HepG2 (cell line): Measurements from ENCODE around the gene AIP. TPM values are rescaled to one million over a fixed set of nuclear protein-coding genes. Genes with fewer than 3 reads are reported as not detected.

Experiments used
- ATAC-seq: fragments of 200-7000 bp; cut with Tn5 transposase; 3 replicates; pipeline ENCODE4 v1.9.1; 2020; ENCODE audit warnings: mild to moderate bottlenecking, moderate library complexity
- BruUV-seq: library from RNA; stranded (reverse); fragments of 400-500 nt; replicated peaks from 2 replicates; lab custom pipeline; 2021; lab: Mats Ljungman, UMichigan
- CTCF ChIA-PET: fragments of 300-600 bp; formaldehyde crosslinking; extraction: SDS; loops from one replicate; lab custom pipeline; 2021; ENCODE audit warnings: low total read pairs, inconsistent platforms, low intra/inter-chr PET ratio; lab: Yijun Ruan, JAX
- POLR2A ChIA-PET: fragments of 350-600 bp; sonication (Branson Sonifier 250); formaldehyde crosslinking; loops from one replicate; lab custom pipeline; 2020; ENCODE audit warnings: antibody characterized with exemption, inconsistent platforms; lab: Yijun Ruan, JAX
- DNase-seq: peaks from one replicate; pipeline ENCODE4 v3.0.0-alpha.2; 2015; ENCODE audit warnings: low spot score
- FAIRE-seq: peaks from 3 replicates; lab custom pipeline; 2011; peaks lifted over from hg19 to GRCh38; lab: Jason Lieb, UNC
- H2AFZ ChIP-seq: one replicate; pipeline ENCODE4 v1.6.1; 2011; ENCODE audit warnings: low read length, inconsistent platforms
- H3K27ac ChIP-seq: fragments of 300-600 bp; 3 replicates; pipeline ENCODE4 v1.8.0; 2011; ENCODE audit warnings: mixed run types, mild to moderate bottlenecking, mixed read lengths, low read length, inconsistent platforms; ENCODE audit not compliant: insufficient read depth; ENCODE audit errors: extremely low read length
- H3K27me3 ChIP-seq, 2 experiments: fragments of 200-600 bp in 1 of 2; 2 replicates in 1 of 2; 3 replicates in 1 of 2; pipeline versions ENCODE4 v1.6.0 to v1.8.0; 2011; ENCODE audit warnings: low read length in 2 of 2, mild to moderate bottlenecking in 2 of 2, moderate library complexity in 2 of 2, inconsistent platforms in 1 of 2; ENCODE audit not compliant: insufficient read depth in 2 of 2, control insufficient read depth in 1 of 2
- H3K36me3 ChIP-seq, 2 experiments: fragments of 200-600 bp in 1 of 2; replicated peaks in 1 of 2; 2 replicates in 1 of 2; 3 replicates in 1 of 2; pipeline versions ENCODE4 v1.5.1 to v1.8.0; 2011; ENCODE audit warnings: low read length in 2 of 2, inconsistent platforms in 1 of 2; ENCODE audit not compliant: insufficient read depth in 2 of 2, control insufficient read depth in 1 of 2
- H3K4me1 ChIP-seq: 2 replicates; pipeline ENCODE4 v1.5.1; 2012; ENCODE audit warnings: low read length, inconsistent platforms; ENCODE audit not compliant: insufficient read depth
- H3K4me2 ChIP-seq: 2 replicates; pipeline ENCODE4 v1.6.0; 2011; ENCODE audit warnings: low read depth, low read length, inconsistent platforms
- H3K4me3 ChIP-seq, 3 experiments: fragments of 200-600 bp in 1 of 3; sonication (generic), shearing (Covaris generic) in 1 of 3; replicated peaks in 1 of 3; 2 replicates each; pipeline ENCODE4 v1.5.1; 2011 to 2016; ENCODE audit warnings: low read length in 3 of 3, inconsistent platforms in 2 of 3, low read depth in 2 of 3, mild to moderate bottlenecking in 2 of 3, control low read depth in 1 of 3, mixed read lengths in 1 of 3; ENCODE audit not compliant: insufficient read depth in 1 of 3
- H3K79me2 ChIP-seq: one replicate; pipeline ENCODE4 v1.6.1; 2011; ENCODE audit warnings: low read length, inconsistent platforms; ENCODE audit not compliant: insufficient read depth
- H3K9ac ChIP-seq: 2 replicates; pipeline ENCODE4 v1.6.0; 2011; ENCODE audit warnings: mild to moderate bottlenecking, low read depth, low read length, inconsistent platforms; ENCODE audit not compliant: insufficient read depth
- H3K9me3 ChIP-seq: 2 replicates; pipeline ENCODE4 v1.5.1; 2012; ENCODE audit warnings: mild to moderate bottlenecking, low read length
- H4K20me1 ChIP-seq: 2 replicates; pipeline ENCODE4 v1.6.0; 2011; ENCODE audit warnings: inconsistent platforms, mild to moderate bottlenecking, low read length, moderate library complexity; ENCODE audit not compliant: insufficient read depth
- ASH2L ChIP-seq: fragments of 300-600, 200-600 bp; sonication (generic); IDR thresholded peaks from 2 replicates; pipeline ENCODE4 v1.7.0; 2017; ENCODE audit warnings: low read depth, mild to moderate bottlenecking, moderate library complexity, mixed read lengths, low read length; ENCODE audit not compliant: insufficient read length
- ATF7 ChIP-seq, 2 experiments: fragments of 450-650 bp in 1 of 2; sonication (generic) in 1 of 2; formaldehyde crosslinking in 1 of 2; IDR thresholded peaks; 2 replicates each; pipeline versions ENCODE4 v1.4.0 to v1.6.1; 2016 to 2020; ENCODE audit warnings: antibody characterized with exemption in 1 of 2, mild to moderate bottlenecking in 1 of 2, missing genetic modification reagents in 1 of 2
- EED ChIP-seq: sonication (generic); formaldehyde crosslinking; IDR thresholded peaks from 2 replicates; pipeline ENCODE4 v1.5.0; 2020; ENCODE audit warnings: mild to moderate bottlenecking, missing genetic modification reagents
- FOXC1 ChIP-seq: sonication (generic); formaldehyde crosslinking; IDR thresholded peaks from 2 replicates; pipeline ENCODE4 v1.8.0; 2022; ENCODE audit warnings: mild to moderate bottlenecking, missing genetic modification reagents, borderline replicate concordance
- KAT7 ChIP-seq: IDR thresholded peaks from 2 replicates; pipeline ENCODE4 v1.6.1; 2018; ENCODE audit warnings: borderline replicate concordance, missing compliant biosample characterization
- MAF1 ChIP-seq: sonication (generic); formaldehyde crosslinking; IDR thresholded peaks from 2 replicates; pipeline ENCODE4 v1.5.0; 2020; ENCODE audit warnings: missing genetic modification reagents, borderline replicate concordance
- MBD4 ChIP-seq: IDR thresholded peaks from 2 replicates; pipeline ENCODE4 v1.6.1; 2012; ENCODE audit warnings: low read length, inconsistent platforms, borderline replicate concordance
- NFATC3 ChIP-seq: sonication (generic); formaldehyde crosslinking; IDR thresholded peaks from 2 replicates; pipeline ENCODE4 v1.5.1; 2020; ENCODE audit warnings: mild to moderate bottlenecking, missing genetic modification reagents
- NPAS2 ChIP-seq: sonication (generic); formaldehyde crosslinking; IDR thresholded peaks from 2 replicates; pipeline ENCODE4 v1.8.0; 2022; ENCODE audit warnings: mild to moderate bottlenecking, missing genetic modification reagents, borderline replicate concordance
- REL ChIP-seq: sonication (generic); formaldehyde crosslinking; conservative IDR thresholded peaks from 2 replicates; pipeline ENCODE4 v1.8.0; 2022; ENCODE audit warnings: mild to moderate bottlenecking, missing genetic modification reagents, moderate library complexity
- RFXANK ChIP-seq: IDR thresholded peaks from 2 replicates; pipeline ENCODE4 v1.6.1; 2016
- ZNF543 ChIP-seq: sonication (generic); formaldehyde crosslinking; IDR thresholded peaks from 2 replicates; pipeline ENCODE4 v1.4.0; 2020; ENCODE audit warnings: mild to moderate bottlenecking, missing genetic modification reagents
- ZNF564 ChIP-seq: sonication (generic); formaldehyde crosslinking; IDR thresholded peaks from 2 replicates; pipeline ENCODE4 v1.8.1; 2023; ENCODE audit warnings: mild to moderate bottlenecking, missing genetic modification reagents
- ZNF616 ChIP-seq: sonication (generic); formaldehyde crosslinking; IDR thresholded peaks from 2 replicates; pipeline ENCODE4 v1.5.0; 2020; ENCODE audit warnings: low read depth, mild to moderate bottlenecking, missing genetic modification reagents
- ZNF629 ChIP-seq: sonication (generic); formaldehyde crosslinking; conservative IDR thresholded peaks from 2 replicates; pipeline ENCODE4 v1.5.0; 2020; ENCODE audit warnings: missing genetic modification reagents
- ZNF790 ChIP-seq: sonication (generic); formaldehyde crosslinking; IDR thresholded peaks from 2 replicates; pipeline ENCODE4 v1.8.0; 2022; ENCODE audit warnings: missing genetic modification reagents, mild to moderate bottlenecking, borderline replicate concordance
- WGBS: methylation state at CpG from one replicate; pipeline ENCODE4 v1.1.6; 2017; ENCODE audit warnings: low lambda C conversion rate; 5-methylcytosine and 5-hydroxymethylcytosine counted together
- in situ Hi-C: cut with HindIII; loops from 2 replicates; pipeline ENCODE4 v1.10.0; 2017; ENCODE audit warnings: low pct_unique_long_range_greater_than_20kb; ENCODE audit not compliant: extremely low pct_ligation_motif_present
- intact Hi-C: fragments of 100-400 bp; cut with micrococcal nuclease; formaldehyde crosslinking; loops from one replicate; pipeline ENCODE4 v1.10.0; 2022; ENCODE audit not compliant: unreplicated experiment
- polyA plus RNA-seq, 8 experiments: library from polyadenylated mRNA; depleted of rRNA in 3 of 8; stranded (reverse) in 7 of 8; unstranded in 1 of 8; fragments of >200 nt; fragmentation: Illumina TruSeq in 4 of 8; extraction: Trizol in 4 of 8; gene quantifications; 2 replicates each; pipeline versions ENCODE4 v1.2.1 to v1.2.3, GENCODE V29; 2011 to 2016; ENCODE audit warnings: low read depth in 4 of 8, missing spikeins in 1 of 8, mixed read lengths in 1 of 8; ENCODE audit not compliant: insufficient read depth in 1 of 8
- total RNA-seq, 5 experiments: library from RNA; depleted of rRNA; stranded (reverse); fragments of >200 nt; fragmentation: Illumina TruSeq; extraction: Trizol; gene quantifications; 2 replicates each; pipeline ENCODE4 v1.2.3, GENCODE V29; 2016; ENCODE audit warnings: low read depth in 1 of 5
- TF ChIP-seq, protein P1 (sequence below): IDR thresholded peaks from 2 replicates; pipeline ENCODE4 v1.6.1; 2016; ENCODE audit warnings: missing compliant biosample characterization, missing genetic modification reagents, borderline replicate concordance
- TF ChIP-seq, protein P2 (sequence below): sonication (generic); formaldehyde crosslinking; IDR thresholded peaks from 2 replicates; pipeline ENCODE4 v1.8.1; 2023; ENCODE audit warnings: mild to moderate bottlenecking, missing genetic modification reagents, borderline replicate concordance

Gene AIP
- total and polyA plus RNA-seq, 2 of the 13 experiments (the other 11 are each of a cell fraction or from before 2014, with no cell fraction given), result 51.8 to 110 TPM

GRCh38 chr11:67530282-67530592 is 47.4 kb downstream of the AIP start:
- in situ Hi-C loops, result no loop called here
- Histone ChIP-seq H3K79me2 (no peaks in the 10 kb centered on the region), H3K9me3 (peaks cover 21% of the 10 kb centered on the region), H3K9ac (no peak overlapping the region), H3K4me1 (no peaks in the 10 kb centered on the region), H3K36me3 (no peaks in the 10 kb centered on the region), H3K27me3 (no peaks in the 10 kb centered on the region), H4K20me1 (no peaks in the 10 kb centered on the region), H2AFZ (no peak overlapping the region), H3K4me2 (no peak overlapping the region), H3K4me3 (no peak overlapping the region), H3K27ac (no peak overlapping the region)
- intact Hi-C loops, result no loop called here
- POLR2A ChIA-PET, result no interaction called here
- DNase-seq (no peak), ATAC-seq (no peak), FAIRE-seq (no peak)
- BruUV-seq, result no TSS peak
- CTCF ChIA-PET, result no interaction called here
- 43% methylated on average over 2 of the region's 5 CpGs for WGBS
- TF ChIP-seq ZNF629, result 0 out of 2 replicates have a peak, but pooled peaks have one; percentile 28
- TF ChIP-seq, protein P1, sequence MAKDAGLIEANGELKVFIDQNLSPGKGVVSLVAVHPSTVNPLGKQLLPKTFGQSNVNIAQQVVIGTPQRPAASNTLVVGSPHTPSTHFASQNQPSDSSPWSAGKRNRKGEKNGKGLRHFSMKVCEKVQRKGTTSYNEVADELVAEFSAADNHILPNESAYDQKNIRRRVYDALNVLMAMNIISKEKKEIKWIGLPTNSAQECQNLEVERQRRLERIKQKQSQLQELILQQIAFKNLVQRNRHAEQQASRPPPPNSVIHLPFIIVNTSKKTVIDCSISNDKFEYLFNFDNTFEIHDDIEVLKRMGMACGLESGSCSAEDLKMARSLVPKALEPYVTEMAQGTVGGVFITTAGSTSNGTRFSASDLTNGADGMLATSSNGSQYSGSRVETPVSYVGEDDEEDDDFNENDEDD (CRISPR knock-in tag), result no peak

DNA sequence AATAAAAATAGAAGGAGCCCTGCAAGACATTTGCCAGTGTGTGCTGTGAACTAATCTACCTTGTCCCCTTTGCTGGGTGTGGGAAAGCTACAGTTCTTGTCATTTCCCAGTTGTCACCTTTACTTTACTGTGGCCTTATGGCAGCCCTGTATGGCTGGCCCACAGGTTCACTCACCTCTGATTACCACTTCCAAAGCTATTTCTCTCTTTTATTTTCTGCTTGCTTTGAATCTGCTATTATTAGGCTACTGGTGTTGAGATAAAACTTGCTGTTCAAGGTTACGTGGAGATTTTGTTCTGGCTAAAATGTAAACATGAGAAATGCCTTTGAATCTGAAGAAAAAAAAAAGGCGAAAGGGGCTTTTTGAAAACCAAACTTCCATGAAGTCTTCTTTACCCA is 50.1 kb downstream of the AIP start:
- H3K9ac ChIP-seq, result no peak overlapping the region
- no peaks in the 10 kb centered on the region for H3K27me3 ChIP-seq
- H3K4me2 ChIP-seq, result no peak overlapping the region
- intact Hi-C loops (no loop called here), in situ Hi-C loops (no loop called here)
- TF ChIP-seq REL (CRISPR knock-in tag), result no peak
- TF ChIP-seq ZNF790 (CRISPR knock-in tag), result no peak
- TF ChIP-seq RFXANK (CRISPR knock-in tag), result no peak
- TF ChIP-seq ZNF543, result no peak
- TF ChIP-seq NPAS2, result no peak
- TF ChIP-seq, protein P2, sequence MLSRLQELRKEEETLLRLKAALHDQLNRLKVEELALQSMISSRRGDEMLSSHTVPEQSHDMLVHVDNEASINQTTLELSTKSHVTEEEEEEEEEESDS (CRISPR knock-in tag), result no peak
- TF ChIP-seq MAF1 (CRISPR knock-in tag), result no peak
- no peak for TF ChIP-seq EED (CRISPR knock-in tag)
- TF ChIP-seq KAT7, result no peak
- no peak for TF ChIP-seq ASH2L
- no peak for TF ChIP-seq ZNF616
- no peak for TF ChIP-seq ZNF564 (CRISPR knock-in tag)
- no peak for TF ChIP-seq MBD4
- no peak for TF ChIP-seq FOXC1 (CRISPR knock-in tag)
- no peak for TF ChIP-seq NFATC3 (CRISPR knock-in tag)
- TF ChIP-seq ATF7 (IDR thresholded peaks at IDR 0.05), result no peak
- TF ChIP-seq ATF7 (CRISPR knock-in tag; IDR thresholded peaks at IDR 0.05), result no peak
- H3K27ac ChIP-seq, result no peak overlapping the region
- H3K9me3 ChIP-seq, result peaks cover 24% of the 10 kb centered on the region
- POLR2A ChIA-PET, result no interaction called here
- FAIRE-seq, result no peak
- H3K79me2 ChIP-seq, result no peaks in the 10 kb centered on the region
- H3K36me3 ChIP-seq, result no peaks in the 10 kb centered on the region
- H2AFZ ChIP-seq, result no peak overlapping the region
- H3K4me3 ChIP-seq, result no peak overlapping the region
- no peaks in the 10 kb centered on the region for H4K20me1 ChIP-seq
- DNase-seq, result no peak
- no peaks in the 10 kb centered on the region for H3K4me1 ChIP-seq
- ATAC-seq, result no peak
- CTCF ChIA-PET, result no interaction called here
- BruUV-seq, result no TSS peak
- WGBS, result 37% methylated on average over 2 of the region's 2 CpGs
